Measurements from ENCODE around the gene ADK.
"Not testable (repeated sequence)": the region's sequence is repeated elsewhere in the genome, so short reads cannot be mapped to it uniquely, and the experiment has no call there.

ADK gene

GRCh38 chr10:74179111-74179710, 28.2 kb downstream of the ADK start:
- DNase-seq (ENCODE audit: low read depth in 2 of 2), result no peak

DNA sequence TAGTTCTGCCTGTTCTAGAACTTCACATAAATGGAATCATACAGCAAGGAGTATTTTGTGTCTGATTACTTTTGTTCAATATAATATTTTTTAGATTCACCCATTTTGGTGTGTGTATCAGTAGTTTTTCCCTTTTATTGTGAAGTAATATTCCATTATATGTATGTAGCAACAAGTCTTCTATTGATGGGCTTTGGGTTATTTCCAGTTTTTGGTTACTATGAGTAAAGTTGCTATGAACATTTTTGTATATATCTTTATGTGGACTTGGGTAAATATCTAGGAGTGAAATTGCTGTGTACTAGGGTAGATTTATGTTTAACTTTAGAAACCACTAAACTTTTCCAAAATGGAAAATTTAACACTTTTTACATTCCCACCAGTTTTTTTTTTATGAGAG, 35.7 kb downstream of the ADK start:
- DNase-seq (ENCODE audit: low read depth in 2 of 2), result no peak

GRCh38 chr10:74187237-74187636, 36.2 kb downstream of the ADK start:
- DNase-seq (ENCODE audit: low read depth in 2 of 2), result no peak

DNA sequence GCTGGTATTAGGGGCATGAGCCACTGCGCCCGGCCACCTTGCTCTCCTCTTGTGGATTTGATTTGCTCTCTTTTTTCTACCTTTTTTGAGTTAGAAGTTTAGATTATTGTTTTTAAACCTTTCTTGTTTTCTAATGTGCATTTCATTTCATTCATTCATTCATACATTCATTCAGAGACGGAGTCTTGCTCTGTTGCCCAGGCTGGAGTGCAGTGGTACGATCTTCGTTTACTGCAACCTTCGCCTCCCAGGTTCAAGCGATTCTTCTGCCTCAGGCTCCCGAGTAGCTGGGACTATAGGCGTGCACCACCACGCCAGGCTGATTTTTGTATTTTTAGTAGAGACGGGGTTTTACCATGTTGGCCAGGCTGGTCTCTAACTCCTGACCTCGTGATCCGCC, 37.6 kb downstream of the ADK start:
- DNase-seq (ENCODE audit: low read depth in 2 of 2), result not testable (repeated sequence)

DNA sequence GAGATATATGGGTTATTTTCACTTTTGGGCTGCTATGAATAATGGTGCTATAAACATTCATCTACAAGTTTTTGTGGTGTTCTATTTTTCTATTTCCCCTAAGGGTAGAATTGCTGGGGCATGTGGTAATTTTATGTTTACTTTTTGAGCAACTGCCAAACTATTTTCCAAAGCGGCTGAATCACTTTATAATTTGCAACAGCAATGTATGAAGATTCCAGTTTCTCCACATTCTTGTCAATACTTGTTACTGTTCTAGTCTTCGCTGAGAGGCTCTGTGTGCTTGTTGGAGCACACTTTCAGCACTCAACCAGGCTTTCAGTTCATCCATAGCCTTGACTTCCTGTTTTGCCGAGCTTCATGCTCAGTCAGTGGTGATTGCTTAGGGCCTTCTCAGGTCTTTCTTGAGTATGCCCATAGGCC, 39.0 kb downstream of the ADK start:
- no peak for DNase-seq (ENCODE audit: low read depth in 2 of 2)

DNA sequence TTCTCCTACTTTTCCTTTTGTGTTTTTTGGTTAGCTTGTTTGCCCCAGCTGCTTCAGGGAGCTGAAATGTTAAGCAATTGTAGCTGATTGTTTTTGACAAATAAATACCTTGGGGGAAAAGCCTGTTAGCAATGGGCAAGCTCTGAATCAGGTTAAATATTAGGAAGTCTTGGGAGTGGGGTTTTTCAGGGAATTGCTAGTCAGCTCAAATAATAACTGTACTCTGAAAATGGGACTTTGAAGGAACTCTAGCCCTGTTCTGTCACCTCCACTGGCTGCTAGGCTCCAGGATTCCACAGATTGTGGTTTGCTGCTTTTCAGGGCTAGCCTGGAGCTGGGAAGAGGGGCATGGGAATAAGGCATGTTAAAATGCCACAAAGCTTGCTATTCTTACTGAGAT, 39.5 kb downstream of the ADK start:
- no peak for DNase-seq (ENCODE audit: low read depth in 2 of 2)

- no peak for DNase-seq (ENCODE audit: low read depth in 2 of 2)
Measured at GRCh38 chr10:74194545-74194944, 43.5 kb downstream of the ADK start.

- no peak for DNase-seq (ENCODE audit: low read depth in 2 of 2)
Measured at GRCh38 chr10:74194999-74195398, 44.0 kb downstream of the ADK start.

GRCh38 chr10:74199315-74199714, 48.3 kb downstream of the ADK start:
- DNase-seq (ENCODE audit: low read depth in 2 of 2), result no peak

DNA sequence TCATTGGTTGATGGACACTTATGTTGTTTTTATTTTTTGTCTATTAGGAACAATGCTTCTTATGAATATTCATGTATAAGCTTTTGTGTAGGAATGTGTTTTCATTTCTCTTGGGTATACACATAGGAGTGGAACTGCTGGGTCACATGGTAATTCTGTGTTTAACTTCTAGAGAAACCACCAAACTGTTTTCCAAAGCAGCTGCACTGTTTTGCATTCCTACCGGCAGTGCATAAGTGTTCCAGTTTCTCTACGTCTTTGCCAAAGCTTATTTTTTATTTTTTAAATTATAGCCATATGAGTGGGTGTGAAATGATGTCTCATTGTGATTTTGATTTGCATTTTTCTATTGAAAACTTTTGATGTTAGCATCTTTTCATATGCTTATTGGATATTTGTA, 51.3 kb downstream of the ADK start:
- no peak for DNase-seq (ENCODE audit: low read depth in 2 of 2)

DNA sequence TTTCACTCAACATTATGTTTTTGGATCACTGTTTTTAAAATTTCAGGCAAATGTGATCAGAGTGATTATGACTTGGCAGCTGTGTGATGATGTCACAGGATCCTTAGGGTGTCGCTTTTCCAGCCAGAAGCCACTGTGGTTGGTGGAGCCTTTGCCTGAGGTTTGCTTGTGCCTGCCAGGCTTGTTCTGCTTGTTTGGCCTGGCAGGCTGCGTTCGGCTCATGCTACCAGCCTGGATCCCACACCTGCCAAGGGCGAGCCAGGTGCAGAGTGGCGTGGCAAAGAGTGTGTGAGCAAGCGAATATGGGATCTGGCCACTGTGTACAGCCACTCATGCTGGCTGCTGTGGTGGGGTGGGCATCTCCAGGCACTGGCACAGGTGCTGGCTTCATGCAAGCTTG, 55.7 kb downstream of the ADK start:
- DNase-seq (ENCODE audit: low read depth in 2 of 2), result no peak

GRCh38 chr10:74207691-74208480, 56.9 kb downstream of the ADK start:
- DNase-seq (ENCODE audit: low read depth in 2 of 2), result no peak

DNA sequence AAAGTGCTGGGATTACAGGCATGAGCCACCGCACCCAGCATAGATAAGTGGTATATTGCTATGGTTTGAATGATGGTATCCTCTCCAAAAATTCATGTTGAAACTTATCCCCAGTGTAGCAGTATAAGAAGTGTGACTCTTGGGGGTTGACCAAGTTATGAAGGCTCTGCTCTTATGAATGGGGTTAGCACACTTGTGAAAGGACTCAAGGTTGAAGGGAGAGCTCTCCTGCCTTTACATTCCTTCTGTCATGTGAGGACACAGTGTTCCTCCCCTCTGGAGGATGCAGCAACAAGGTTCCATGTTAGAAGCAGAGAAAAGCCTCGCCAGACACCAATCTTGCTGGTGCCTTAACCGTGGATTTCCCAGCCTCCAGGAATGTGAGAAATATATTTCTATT, 58.0 kb downstream of the ADK start:
- no peak for DNase-seq (ENCODE audit: low read depth in 2 of 2)

DNA sequence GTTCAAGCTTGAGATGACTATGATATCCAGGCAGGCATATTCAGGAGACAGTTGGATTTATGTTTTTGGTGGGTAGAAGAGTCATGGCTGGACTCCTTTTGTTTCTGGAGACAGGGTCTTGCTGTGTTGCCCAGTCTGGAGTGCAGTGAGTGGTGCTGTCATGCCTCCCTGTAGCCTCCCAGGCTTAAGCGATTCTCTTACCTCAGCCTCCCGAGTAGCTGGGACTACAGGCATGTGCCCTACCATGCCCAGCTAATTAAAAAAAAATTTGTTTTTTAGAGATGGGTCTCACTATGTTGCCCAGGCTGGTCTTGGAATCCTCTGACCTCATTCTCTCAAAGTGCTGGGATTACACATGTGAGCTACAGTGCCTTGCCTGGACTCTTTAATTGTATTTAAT, 62.0 kb downstream of the ADK start:
- DNase-seq (ENCODE audit: low read depth in 2 of 2), result no peak

GRCh38 chr10:74213571-74214162, 62.6 kb downstream of the ADK start:
- DNase-seq (ENCODE audit: low read depth in 2 of 2), result peak in 1 of 2 donors; percentile 11

DNA sequence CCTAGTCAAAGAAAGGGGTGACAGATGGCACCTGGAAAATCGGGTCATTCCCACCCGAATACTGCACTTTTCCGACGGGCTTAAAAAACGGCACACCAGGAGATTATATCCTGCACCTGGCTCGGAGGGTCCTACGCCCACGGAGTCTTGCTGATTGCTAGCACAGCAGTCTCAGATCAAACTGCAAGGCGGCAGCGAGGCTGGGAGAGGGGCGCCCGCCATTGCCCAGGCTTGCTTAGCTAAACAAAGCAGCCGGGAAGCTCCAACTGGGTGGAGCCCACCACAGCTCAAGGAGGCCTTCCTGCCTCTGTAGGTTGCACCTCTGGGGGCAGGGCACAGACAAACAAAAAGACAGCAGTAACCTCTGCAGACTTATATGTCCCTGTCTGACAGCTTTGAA, 66.1 kb downstream of the ADK start:
- DNase-seq (ENCODE audit: low read depth in 2 of 2), result not testable (repeated sequence)

GRCh38 chr10:74222467-74222866, 71.4 kb downstream of the ADK start:
- not testable (repeated sequence) for DNase-seq (ENCODE audit: low read depth in 2 of 2)

GRCh38 chr10:74223755-74224529, 72.9 kb downstream of the ADK start:
- no peak for DNase-seq (ENCODE audit: low read depth in 2 of 2)

- no peak for DNase-seq (ENCODE audit: low read depth in 2 of 2)
Measured at GRCh38 chr10:74227697-74228424, 76.8 kb downstream of the ADK start.

GRCh38 chr10:74231375-74231774, 80.4 kb downstream of the ADK start:
- DNase-seq (ENCODE audit: low read depth in 2 of 2), result no peak

DNA sequence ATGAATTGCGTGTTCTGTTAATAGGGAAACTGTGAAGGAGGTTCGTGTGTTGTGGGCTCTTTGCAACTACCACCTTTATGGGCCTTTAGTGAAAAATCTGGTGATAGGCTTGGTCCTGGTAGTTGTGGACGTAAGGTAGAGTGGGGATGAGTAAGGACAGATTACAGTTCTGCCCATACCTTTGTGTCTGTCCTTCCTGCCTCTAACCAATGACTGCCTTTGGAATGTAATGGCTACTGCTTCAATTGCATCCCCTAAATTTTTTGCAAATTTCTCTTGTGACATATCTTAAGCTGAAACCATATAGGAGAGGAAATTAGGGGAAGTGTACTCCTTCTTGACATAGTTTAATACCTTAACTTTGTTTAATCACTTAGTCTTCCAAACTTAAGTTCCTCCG, 82.3 kb downstream of the ADK start:
- DNase-seq (ENCODE audit: low read depth in 2 of 2), result no peak

DNA sequence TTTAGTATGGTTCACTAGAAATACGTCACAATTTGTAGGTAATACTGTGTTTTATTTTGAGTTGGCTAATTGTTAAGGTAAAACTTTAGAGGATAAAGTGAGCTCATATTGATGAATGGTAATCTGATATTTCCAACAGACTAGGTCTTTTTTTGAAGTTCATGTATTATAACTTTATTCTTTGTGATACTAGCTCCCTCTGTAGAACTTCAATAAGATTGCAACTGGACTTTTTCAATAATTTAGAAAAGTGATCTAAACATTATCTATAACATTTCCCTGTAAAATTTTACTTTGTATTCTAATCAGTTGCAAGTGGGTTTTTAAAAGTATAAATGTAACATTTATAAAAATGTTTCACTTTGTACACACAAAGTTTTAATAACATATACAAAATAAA, 83.5 kb downstream of the ADK start:
- DNase-seq (ENCODE audit: low read depth in 2 of 2), result no peak

Measured in stimulated activated CD8-positive, alpha-beta memory T cell treated with anti-CD3 and anti-CD28 coated beads, Interleukin-15, amount 100 ng/mL, for 4 hours (primary cell).